ENCODE results near the gene MEGF8. TPM values are rescaled to one million over a fixed set of nuclear protein-coding genes. Genes with fewer than 3 reads are reported as not detected.

MEGF8 gene
- total RNA-seq, 1 experiment from 2014 or later, result 26.1 TPM

GRCh38 chr19:42344336-42344893 is 19.0 kb downstream of the MEGF8 start:
- no peaks in the 10 kb centered on the region for H3K27me3 ChIP-seq (ENCODE audit: control insufficient read depth, insufficient read depth, low read length)
- H3K36me3 ChIP-seq (replicated peaks; ENCODE audit: control insufficient read depth, insufficient read depth, low read length), result peaks cover 3% of the 10 kb centered on the region
- H3K4me3 ChIP-seq (ENCODE audit: insufficient read depth, low read depth, low read length), result no peak overlapping the region
- peak; percentile 45 for DNase-seq

GRCh38 chr19:42345191-42345812 is 19.9 kb downstream of the MEGF8 start:
- DNase-seq, result no peak
- Histone ChIP-seq H3K27me3 (ENCODE audit: control insufficient read depth, insufficient read depth, low read length) (no peaks in the 10 kb centered on the region), H3K36me3 (replicated peaks; ENCODE audit: control insufficient read depth, insufficient read depth, low read length) (peaks cover 3% of the 10 kb centered on the region), H3K4me3 (ENCODE audit: insufficient read depth, low read depth, low read length) (no peak overlapping the region)

- no peaks in the 10 kb centered on the region for H3K27me3 ChIP-seq (ENCODE audit: control insufficient read depth, insufficient read depth, low read length)
- H3K4me3 ChIP-seq (ENCODE audit: insufficient read depth, low read depth, low read length), result no peak overlapping the region
- peaks cover 3% of the 10 kb centered on the region for H3K36me3 ChIP-seq (replicated peaks; ENCODE audit: control insufficient read depth, insufficient read depth, low read length)
- no peak for DNase-seq
Measured at GRCh38 chr19:42348211-42348610, 22.8 kb downstream of the MEGF8 start.

- H3K27me3 ChIP-seq (ENCODE audit: control insufficient read depth, insufficient read depth, low read length), result no peaks in the 10 kb centered on the region
- H3K36me3 ChIP-seq (replicated peaks; ENCODE audit: control insufficient read depth, insufficient read depth, low read length), result peaks cover 2% of the 10 kb centered on the region
- DNase-seq, result peak; percentile 47
- no peak overlapping the region for H3K4me3 ChIP-seq (ENCODE audit: insufficient read depth, low read depth, low read length)
Measured at GRCh38 chr19:42349378-42350107, 24.1 kb downstream of the MEGF8 start.

- DNase-seq, result peak; percentile 45
- Histone ChIP-seq H3K27me3 (ENCODE audit: control insufficient read depth, insufficient read depth, low read length) (no peaks in the 10 kb centered on the region), H3K36me3 (replicated peaks; ENCODE audit: control insufficient read depth, insufficient read depth, low read length) (peaks cover 2% of the 10 kb centered on the region), H3K4me3 (ENCODE audit: insufficient read depth, low read depth, low read length) (no peak overlapping the region)
Measured at GRCh38 chr19:42350417-42350816, 25.0 kb downstream of the MEGF8 start.

- Histone ChIP-seq H3K36me3 (replicated peaks; ENCODE audit: control insufficient read depth, insufficient read depth, low read length) (peaks cover 2% of the 10 kb centered on the region), H3K27me3 (ENCODE audit: control insufficient read depth, insufficient read depth, low read length) (no peaks in the 10 kb centered on the region), H3K4me3 (ENCODE audit: insufficient read depth, low read depth, low read length) (no peak overlapping the region)
- peak; percentile 46 for DNase-seq
Measured at GRCh38 chr19:42351079-42351735, 25.8 kb downstream of the MEGF8 start.

- Histone ChIP-seq H3K36me3 (replicated peaks; ENCODE audit: control insufficient read depth, insufficient read depth, low read length) (peaks cover 5% of the 10 kb centered on the region), H3K27me3 (ENCODE audit: control insufficient read depth, insufficient read depth, low read length) (no peaks in the 10 kb centered on the region), H3K4me3 (ENCODE audit: insufficient read depth, low read depth, low read length) (no peak overlapping the region)
- DNase-seq, result peak; percentile 46
Measured at GRCh38 chr19:42352301-42353259, 27.1 kb downstream of the MEGF8 start.

GRCh38 chr19:42353341-42354015 is 28.0 kb downstream of the MEGF8 start:
- Histone ChIP-seq H3K4me3 (ENCODE audit: insufficient read depth, low read depth, low read length) (no peak overlapping the region), H3K36me3 (replicated peaks; ENCODE audit: control insufficient read depth, insufficient read depth, low read length) (peaks cover 3% of the 10 kb centered on the region), H3K27me3 (ENCODE audit: control insufficient read depth, insufficient read depth, low read length) (no peaks in the 10 kb centered on the region)
- DNase-seq, result peak; percentile 31

- H3K36me3 ChIP-seq (replicated peaks; ENCODE audit: control insufficient read depth, insufficient read depth, low read length), result peaks cover 3% of the 10 kb centered on the region
- no peak for DNase-seq
- H3K27me3 ChIP-seq (ENCODE audit: control insufficient read depth, insufficient read depth, low read length), result no peaks in the 10 kb centered on the region
- no peak overlapping the region for H3K4me3 ChIP-seq (ENCODE audit: insufficient read depth, low read depth, low read length)
Measured at GRCh38 chr19:42355896-42356295, 30.5 kb downstream of the MEGF8 start.

GRCh38 chr19:42356686-42357085 is 31.3 kb downstream of the MEGF8 start:
- DNase-seq, result no peak
- Histone ChIP-seq H3K27me3 (ENCODE audit: control insufficient read depth, insufficient read depth, low read length) (no peaks in the 10 kb centered on the region), H3K4me3 (ENCODE audit: insufficient read depth, low read depth, low read length) (no peak overlapping the region), H3K36me3 (replicated peaks; ENCODE audit: control insufficient read depth, insufficient read depth, low read length) (peaks cover 3% of the 10 kb centered on the region)

- H3K4me3 ChIP-seq (ENCODE audit: insufficient read depth, low read depth, low read length), result no peak overlapping the region
- peaks cover 3% of the 10 kb centered on the region for H3K36me3 ChIP-seq (replicated peaks; ENCODE audit: control insufficient read depth, insufficient read depth, low read length)
- no peak for DNase-seq
- H3K27me3 ChIP-seq (ENCODE audit: control insufficient read depth, insufficient read depth, low read length), result no peaks in the 10 kb centered on the region
Measured at GRCh38 chr19:42357290-42357689, 31.9 kb downstream of the MEGF8 start.

GRCh38 chr19:42360787-42361544 is 35.5 kb downstream of the MEGF8 start:
- DNase-seq, result peak; percentile 95
- no peak overlapping the region for H3K4me3 ChIP-seq (ENCODE audit: insufficient read depth, low read depth, low read length)
- H3K27me3 ChIP-seq (ENCODE audit: control insufficient read depth, insufficient read depth, low read length), result no peaks in the 10 kb centered on the region
- peaks cover 7% of the 10 kb centered on the region for H3K36me3 ChIP-seq (replicated peaks; ENCODE audit: control insufficient read depth, insufficient read depth, low read length)

- Histone ChIP-seq H3K4me3 (ENCODE audit: insufficient read depth, low read depth, low read length) (no peak overlapping the region), H3K36me3 (replicated peaks; ENCODE audit: control insufficient read depth, insufficient read depth, low read length) (peaks cover 5% of the 10 kb centered on the region), H3K27me3 (ENCODE audit: control insufficient read depth, insufficient read depth, low read length) (no peaks in the 10 kb centered on the region)
- no peak for DNase-seq
Measured at GRCh38 chr19:42361545-42361910, 36.1 kb downstream of the MEGF8 start.
